22Rv1 (cell line): ENCODE measurements around the gene TTBK1.

ENCODE experiments used
- ZFX ChIP-seq: fragments of 450-650 bp; IDR thresholded peaks from 2 replicates; pipeline ENCODE4 v1.6.1; 2017; ENCODE audit warnings: antibody characterized with exemption, borderline replicate concordance
- TF ChIP-seq, protein P1 (sequence below): fragments of 450-650 bp; IDR thresholded peaks from 2 replicates; pipeline ENCODE4 v1.5.1; 2017; ENCODE audit warnings: mild to moderate bottlenecking

DNA sequence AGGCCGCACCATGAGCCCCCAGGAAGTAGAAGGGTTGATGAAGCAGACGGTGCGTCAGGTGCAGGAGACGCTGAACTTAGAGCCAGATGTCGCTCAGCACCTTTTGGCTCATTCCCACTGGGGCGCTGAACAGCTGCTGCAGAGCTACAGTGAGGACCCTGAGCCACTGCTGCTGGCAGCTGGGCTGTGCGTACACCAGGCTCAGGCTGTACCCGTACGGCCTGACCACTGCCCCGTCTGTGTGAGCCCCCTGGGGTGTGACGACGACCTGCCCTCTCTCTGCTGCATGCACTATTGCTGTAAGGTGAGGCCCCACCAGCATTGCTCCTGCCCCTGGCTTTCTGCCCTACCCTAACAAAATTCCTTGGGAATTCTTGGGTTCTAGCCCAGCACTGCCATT is 27.1 kb upstream of the TTBK1 start:
- TF ChIP-seq, protein P1, sequence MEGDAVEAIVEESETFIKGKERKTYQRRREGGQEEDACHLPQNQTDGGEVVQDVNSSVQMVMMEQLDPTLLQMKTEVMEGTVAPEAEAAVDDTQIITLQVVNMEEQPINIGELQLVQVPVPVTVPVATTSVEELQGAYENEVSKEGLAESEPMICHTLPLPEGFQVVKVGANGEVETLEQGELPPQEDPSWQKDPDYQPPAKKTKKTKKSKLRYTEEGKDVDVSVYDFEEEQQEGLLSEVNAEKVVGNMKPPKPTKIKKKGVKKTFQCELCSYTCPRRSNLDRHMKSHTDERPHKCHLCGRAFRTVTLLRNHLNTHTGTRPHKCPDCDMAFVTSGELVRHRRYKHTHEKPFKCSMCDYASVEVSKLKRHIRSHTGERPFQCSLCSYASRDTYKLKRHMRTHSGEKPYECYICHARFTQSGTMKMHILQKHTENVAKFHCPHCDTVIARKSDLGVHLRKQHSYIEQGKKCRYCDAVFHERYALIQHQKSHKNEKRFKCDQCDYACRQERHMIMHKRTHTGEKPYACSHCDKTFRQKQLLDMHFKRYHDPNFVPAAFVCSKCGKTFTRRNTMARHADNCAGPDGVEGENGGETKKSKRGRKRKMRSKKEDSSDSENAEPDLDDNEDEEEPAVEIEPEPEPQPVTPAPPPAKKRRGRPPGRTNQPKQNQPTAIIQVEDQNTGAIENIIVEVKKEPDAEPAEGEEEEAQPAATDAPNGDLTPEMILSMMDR: no peak
- no peak for TF ChIP-seq ZFX
